Fibroblast of pulmonary artery (primary cell): ENCODE data around the gene TRAF3IP3.

Experiments
- DNase-seq: peaks from one replicate; pipeline ENCODE4 v3.0.0-alpha.2; 2010; ENCODE audit warnings: low read depth
- H3K4me3 ChIP-seq: replicated peaks from 2 replicates; pipeline ENCODE4 v1.5.1; 2011; ENCODE audit warnings: low read depth, mild to moderate bottlenecking, control low read depth, low read length, moderate library complexity
- CTCF ChIP-seq: IDR thresholded peaks from 2 replicates; pipeline ENCODE4 v1.5.1; 2011; ENCODE audit warnings: mild to moderate bottlenecking, control low read depth, low read length, inconsistent platforms; ENCODE audit errors: missing control alignments

Gene TRAF3IP3

GRCh38 chr1:209755926-209756614 is at the start of gene TRAF3IP3:
TRAF3IP3 (plus strand) TSS chr1:209756053; CDS start chr1:209760040, 3,987 bp downstream.
- no peak for TF ChIP-seq CTCF
- no peak for DNase-seq

GRCh38 chr1:209706622-209707021 is 49.2 kb upstream of the TRAF3IP3 start:
- DNase-seq: no peak
- no peak for TF ChIP-seq CTCF

More at GRCh38 chr1:209755926-209756614, at the start of gene TRAF3IP3:
- H3K4me3 ChIP-seq: no peak within 1 kb of the TSS

GRCh38 chr1:209707308-209707707 is 48.5 kb upstream of the TRAF3IP3 start:
- no peak for DNase-seq
- no peak for TF ChIP-seq CTCF

More at GRCh38 chr1:209706622-209707021, 49.2 kb upstream of the TRAF3IP3 start:
- H3K4me3 ChIP-seq: no peak overlapping the region

DNA sequence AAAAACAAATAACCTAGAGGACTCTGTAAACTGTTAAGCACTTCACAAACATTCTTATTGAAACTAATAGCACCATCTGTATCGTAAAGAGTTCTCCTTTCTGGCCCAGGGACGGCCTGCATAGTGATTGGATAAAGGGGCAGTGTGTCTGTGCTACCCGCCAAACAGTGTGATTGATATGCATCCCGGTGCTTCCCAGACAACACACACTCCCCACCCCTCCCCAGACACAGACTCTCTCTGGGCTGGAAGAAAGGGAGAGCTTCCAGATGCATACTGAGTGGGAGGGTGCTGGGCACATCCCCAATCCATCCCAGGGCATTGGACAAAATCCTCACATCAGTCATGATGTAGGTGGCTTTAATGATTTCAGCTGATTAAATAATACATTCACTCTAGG is 47.6 kb upstream of the TRAF3IP3 start:
- TF ChIP-seq CTCF: no peak
- H3K4me3 ChIP-seq: no peak overlapping the region
- no peak for DNase-seq

More at GRCh38 chr1:209707308-209707707, 48.5 kb upstream of the TRAF3IP3 start:
- H3K4me3 ChIP-seq: no peak overlapping the region

- no peak for TF ChIP-seq CTCF
- no peak for DNase-seq
- H3K4me3 ChIP-seq: no peak overlapping the region
Measured at GRCh38 chr1:209710093-209710492, 45.8 kb upstream of the TRAF3IP3 start.

DNA sequence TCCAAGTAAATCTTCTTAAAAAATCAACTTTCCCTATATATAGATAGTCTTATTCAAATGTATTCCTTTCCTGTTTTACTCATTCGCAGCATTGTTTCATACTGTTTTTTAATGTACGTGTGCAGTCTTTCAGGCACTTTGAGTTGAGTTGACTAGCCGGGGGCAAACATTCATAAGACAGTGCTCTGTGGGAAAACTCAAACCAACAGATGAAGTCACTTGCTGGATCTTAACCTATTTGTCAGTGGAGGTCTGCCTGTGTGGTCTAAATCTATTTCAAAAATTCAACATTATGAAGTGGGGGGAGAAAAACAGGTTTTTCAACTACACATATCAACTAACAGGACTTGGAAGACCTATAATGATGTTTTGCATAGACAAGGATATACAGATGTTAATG is 45.0 kb upstream of the TRAF3IP3 start:
- H3K4me3 ChIP-seq: no peak overlapping the region
- DNase-seq: no peak
- TF ChIP-seq CTCF: no peak

DNA sequence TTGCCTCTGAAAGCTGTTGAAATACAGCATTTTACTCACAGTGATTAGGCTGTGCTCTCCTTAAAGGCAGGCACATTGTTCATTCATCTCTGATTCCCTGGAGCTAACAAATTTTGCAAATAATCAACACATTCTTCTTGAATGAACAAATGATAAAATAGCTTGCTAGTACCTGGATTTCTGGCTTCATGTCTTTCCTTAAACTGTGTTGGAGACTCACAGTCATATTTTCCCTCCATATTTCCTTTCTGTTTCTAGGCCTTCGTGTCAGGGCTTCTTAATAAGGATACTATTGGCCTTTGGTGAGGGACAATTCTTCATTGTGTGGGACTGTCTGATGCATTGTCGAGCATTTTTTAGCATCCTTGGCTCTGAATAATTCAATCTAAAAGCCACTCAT is 41.5 kb upstream of the TRAF3IP3 start:
- H3K4me3 ChIP-seq: no peak overlapping the region
- DNase-seq: no peak
- no peak for TF ChIP-seq CTCF
